ENCODE results near the gene DGKZ.

DGKZ gene

GRCh38 chr11:46307785-46308341 is 39.4 kb upstream of the DGKZ start:
- Histone ChIP-seq H3K36me3 (ENCODE audit: control insufficient read depth in 1 of 2, insufficient read depth in 2 of 2, low read length in 2 of 2) (peaks cover 0 to 6% of the 10 kb centered on the region in 2 donors), H3K4me3 (ENCODE audit: low read depth in 1 of 2, low read length in 2 of 2) (no peak overlapping the region), H3K4me1 (ENCODE audit: control insufficient read depth in 1 of 2, insufficient read depth in 2 of 2, low read length in 2 of 2) (peaks cover 0 to 5% of the 10 kb centered on the region in 2 donors), H3K27ac (ENCODE audit: low read length) (no peak overlapping the region), H3K9me3 (ENCODE audit: control insufficient read depth in 1 of 2, low read length in 2 of 2) (no peaks in the 10 kb centered on the region), H3K27me3 (ENCODE audit: low read depth, low read length) (no peaks in the 10 kb centered on the region)

DNA sequence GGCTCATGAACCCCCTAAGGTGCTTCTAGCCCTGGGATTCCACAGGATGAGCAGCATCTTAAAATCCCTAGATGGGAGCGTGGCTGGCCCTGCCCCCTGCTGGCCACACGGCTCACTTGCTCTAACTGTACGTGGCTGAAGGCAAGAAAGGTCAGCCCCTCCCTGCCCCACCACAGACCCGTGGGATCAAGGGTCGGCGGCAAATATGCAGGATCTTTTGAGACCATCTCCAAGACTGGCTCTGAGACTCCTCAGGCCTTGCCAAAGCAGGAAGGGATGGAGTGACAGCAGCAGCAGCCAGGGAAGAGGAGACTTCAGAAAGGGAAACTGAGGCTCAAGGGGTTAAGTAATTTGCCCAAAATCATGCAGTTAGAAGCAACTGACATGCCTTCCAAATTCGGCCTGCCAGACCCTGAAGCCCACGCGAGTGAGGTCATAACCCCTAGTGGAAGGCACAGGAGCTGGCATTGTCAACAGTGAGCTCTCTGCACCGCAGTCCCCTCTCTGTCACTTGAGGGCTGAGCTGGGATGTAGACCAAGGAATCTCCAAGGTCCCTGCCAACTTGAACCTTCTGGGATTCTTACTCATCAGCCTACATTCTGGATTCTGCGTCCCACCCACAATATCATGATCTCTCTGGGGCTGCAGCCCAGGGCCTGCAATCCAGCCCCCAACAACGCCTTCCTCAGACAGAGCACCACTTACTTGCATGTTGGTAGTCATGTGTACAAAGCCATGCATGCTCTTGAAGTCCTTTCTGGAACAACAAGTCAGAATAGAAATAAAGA is 38.4 kb upstream of the DGKZ start:
- H3K9me3 ChIP-seq (ENCODE audit: control insufficient read depth in 1 of 2, low read length in 2 of 2) = no peaks in the 10 kb centered on the region
- no peaks in the 10 kb centered on the region for H3K27me3 ChIP-seq (ENCODE audit: low read depth, low read length)
- H3K36me3 ChIP-seq (ENCODE audit: control insufficient read depth in 1 of 2, insufficient read depth in 2 of 2, low read length in 2 of 2) = peaks cover 0 to 6% of the 10 kb centered on the region in 2 donors
- no peak overlapping the region for H3K4me3 ChIP-seq (ENCODE audit: low read depth in 1 of 2, low read length in 2 of 2)
- no peak overlapping the region for H3K27ac ChIP-seq (ENCODE audit: low read length)
- peaks cover 0 to 5% of the 10 kb centered on the region in 2 donors for H3K4me1 ChIP-seq (ENCODE audit: control insufficient read depth in 1 of 2, insufficient read depth in 2 of 2, low read length in 2 of 2)

DNA sequence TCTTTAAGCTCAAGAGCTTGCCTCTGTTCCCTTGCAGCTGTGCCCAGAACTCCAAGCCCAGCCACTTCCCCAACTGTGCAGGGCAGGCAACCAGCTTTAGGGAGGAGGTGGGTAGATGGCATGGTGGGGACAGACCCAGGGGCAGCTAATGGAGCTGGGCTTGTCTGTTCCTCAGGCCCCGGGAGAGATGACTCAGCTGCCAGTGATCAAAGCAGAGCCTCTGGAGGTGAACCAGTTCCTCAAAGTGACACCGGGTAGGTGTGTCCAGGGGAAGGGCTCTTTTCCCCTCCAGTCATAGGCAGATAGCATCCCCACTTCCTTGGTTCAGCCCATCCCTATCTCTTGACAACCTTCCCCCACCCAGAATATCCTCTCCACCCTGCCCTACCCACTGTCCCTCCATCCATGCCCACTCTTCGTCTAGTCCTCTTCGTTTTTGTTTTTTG is 37.4 kb upstream of the DGKZ start:
- Histone ChIP-seq H3K4me1 (ENCODE audit: control insufficient read depth in 1 of 2, insufficient read depth in 2 of 2, low read length in 2 of 2) (peaks cover 0 to 5% of the 10 kb centered on the region in 2 donors), H3K36me3 (ENCODE audit: control insufficient read depth in 1 of 2, insufficient read depth in 2 of 2, low read length in 2 of 2) (peaks cover 0 to 6% of the 10 kb centered on the region in 2 donors), H3K27me3 (ENCODE audit: low read depth, low read length) (no peaks in the 10 kb centered on the region), H3K27ac (ENCODE audit: low read length) (no peak overlapping the region), H3K9me3 (ENCODE audit: control insufficient read depth in 1 of 2, low read length in 2 of 2) (no peaks in the 10 kb centered on the region), H3K4me3 (ENCODE audit: low read depth in 1 of 2, low read length in 2 of 2) (no peak overlapping the region)

GRCh38 chr11:46315033-46315738 is 32.1 kb upstream of the DGKZ start:
- Histone ChIP-seq H3K36me3 (ENCODE audit: control insufficient read depth in 1 of 2, insufficient read depth in 2 of 2, low read length in 2 of 2) (peaks cover 0 to 6% of the 10 kb centered on the region in 2 donors), H3K27me3 (ENCODE audit: low read depth, low read length) (no peaks in the 10 kb centered on the region), H3K4me3 (ENCODE audit: low read depth in 1 of 2, low read length in 2 of 2) (no peak overlapping the region), H3K4me1 (ENCODE audit: control insufficient read depth in 1 of 2, insufficient read depth in 2 of 2, low read length in 2 of 2) (no peaks in the 10 kb centered on the region), H3K27ac (ENCODE audit: low read length) (no peak overlapping the region), H3K9me3 (ENCODE audit: control insufficient read depth in 1 of 2, low read length in 2 of 2) (no peaks in the 10 kb centered on the region)

- Histone ChIP-seq H3K27me3 (ENCODE audit: low read depth, low read length) (no peaks in the 10 kb centered on the region), H3K36me3 (ENCODE audit: control insufficient read depth in 1 of 2, insufficient read depth in 2 of 2, low read length in 2 of 2) (peaks cover 0 to 6% of the 10 kb centered on the region in 2 donors), H3K27ac (ENCODE audit: low read length) (no peak overlapping the region), H3K4me1 (ENCODE audit: control insufficient read depth in 1 of 2, insufficient read depth in 2 of 2, low read length in 2 of 2) (no peaks in the 10 kb centered on the region), H3K9me3 (ENCODE audit: control insufficient read depth in 1 of 2, low read length in 2 of 2) (no peaks in the 10 kb centered on the region), H3K4me3 (ENCODE audit: low read depth in 1 of 2, low read length in 2 of 2) (no peak overlapping the region)
Measured at GRCh38 chr11:46315783-46316563, 31.3 kb upstream of the DGKZ start.

DNA sequence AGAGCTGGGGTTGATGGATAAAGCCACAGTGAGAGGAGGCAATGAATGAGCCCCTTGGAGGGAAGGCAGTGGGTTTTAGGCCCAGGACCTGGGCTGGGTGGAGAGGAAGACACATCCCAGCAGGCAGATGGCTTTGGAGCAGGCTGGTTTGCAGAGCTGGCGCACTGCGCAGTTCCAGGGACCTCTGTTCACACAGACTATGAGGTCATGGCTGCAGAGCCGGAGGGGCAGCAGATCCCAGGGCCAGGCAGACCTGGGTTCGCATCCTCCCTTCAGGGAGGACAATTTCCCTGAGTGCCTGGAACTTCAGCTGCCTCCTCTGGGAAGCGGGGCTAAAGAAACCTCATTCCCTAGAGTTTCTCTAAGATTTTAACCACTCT is 28.2 kb upstream of the DGKZ start:
- Histone ChIP-seq H3K36me3 (ENCODE audit: control insufficient read depth in 1 of 2, insufficient read depth in 2 of 2, low read length in 2 of 2) (no peaks in the 10 kb centered on the region), H3K9me3 (ENCODE audit: control insufficient read depth in 1 of 2, low read length in 2 of 2) (no peaks in the 10 kb centered on the region), H3K4me3 (ENCODE audit: low read depth in 1 of 2, low read length in 2 of 2) (no peak overlapping the region), H3K27ac (ENCODE audit: low read length) (no peak overlapping the region), H3K27me3 (ENCODE audit: low read depth, low read length) (no peaks in the 10 kb centered on the region), H3K4me1 (ENCODE audit: control insufficient read depth in 1 of 2, insufficient read depth in 2 of 2, low read length in 2 of 2) (no peaks in the 10 kb centered on the region)

DNA sequence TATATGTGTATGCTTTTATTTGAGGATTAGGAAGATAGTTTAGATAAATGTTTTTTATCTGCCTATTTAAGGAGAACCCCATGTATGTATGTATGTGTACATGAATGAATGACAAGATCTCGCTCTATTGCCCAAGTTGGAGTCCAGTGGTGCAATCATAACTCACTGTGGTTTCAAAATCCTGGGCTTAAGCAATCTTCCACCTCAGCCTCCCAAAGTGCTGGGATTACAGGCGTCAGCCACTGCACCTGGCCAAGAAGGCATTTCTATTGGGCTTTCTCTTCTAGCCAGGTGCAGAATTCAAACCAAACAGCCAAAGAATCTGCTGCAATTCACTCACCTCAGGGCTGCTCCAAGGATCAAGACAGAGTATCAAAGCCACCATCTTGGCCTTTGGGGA is 25.5 kb upstream of the DGKZ start:
- no peaks in the 10 kb centered on the region for H3K9me3 ChIP-seq (ENCODE audit: control insufficient read depth in 1 of 2, low read length in 2 of 2)
- no peak overlapping the region for H3K27ac ChIP-seq (ENCODE audit: low read length)
- no peaks in the 10 kb centered on the region for H3K36me3 ChIP-seq (ENCODE audit: control insufficient read depth in 1 of 2, insufficient read depth in 2 of 2, low read length in 2 of 2)
- no peaks in the 10 kb centered on the region for H3K27me3 ChIP-seq (ENCODE audit: low read depth, low read length)
- no peak overlapping the region for H3K4me3 ChIP-seq (ENCODE audit: low read depth in 1 of 2, low read length in 2 of 2)
- H3K4me1 ChIP-seq (ENCODE audit: control insufficient read depth in 1 of 2, insufficient read depth in 2 of 2, low read length in 2 of 2) = no peaks in the 10 kb centered on the region

- Histone ChIP-seq H3K9me3 (ENCODE audit: control insufficient read depth in 1 of 2, low read length in 2 of 2) (no peaks in the 10 kb centered on the region), H3K27me3 (ENCODE audit: low read depth, low read length) (no peaks in the 10 kb centered on the region), H3K27ac (ENCODE audit: low read length) (no peak overlapping the region), H3K4me3 (ENCODE audit: low read depth in 1 of 2, low read length in 2 of 2) (no peak overlapping the region), H3K4me1 (ENCODE audit: control insufficient read depth in 1 of 2, insufficient read depth in 2 of 2, low read length in 2 of 2) (no peaks in the 10 kb centered on the region), H3K36me3 (ENCODE audit: control insufficient read depth in 1 of 2, insufficient read depth in 2 of 2, low read length in 2 of 2) (no peaks in the 10 kb centered on the region)
Measured at GRCh38 chr11:46322759-46323158, 24.5 kb upstream of the DGKZ start.

DNA sequence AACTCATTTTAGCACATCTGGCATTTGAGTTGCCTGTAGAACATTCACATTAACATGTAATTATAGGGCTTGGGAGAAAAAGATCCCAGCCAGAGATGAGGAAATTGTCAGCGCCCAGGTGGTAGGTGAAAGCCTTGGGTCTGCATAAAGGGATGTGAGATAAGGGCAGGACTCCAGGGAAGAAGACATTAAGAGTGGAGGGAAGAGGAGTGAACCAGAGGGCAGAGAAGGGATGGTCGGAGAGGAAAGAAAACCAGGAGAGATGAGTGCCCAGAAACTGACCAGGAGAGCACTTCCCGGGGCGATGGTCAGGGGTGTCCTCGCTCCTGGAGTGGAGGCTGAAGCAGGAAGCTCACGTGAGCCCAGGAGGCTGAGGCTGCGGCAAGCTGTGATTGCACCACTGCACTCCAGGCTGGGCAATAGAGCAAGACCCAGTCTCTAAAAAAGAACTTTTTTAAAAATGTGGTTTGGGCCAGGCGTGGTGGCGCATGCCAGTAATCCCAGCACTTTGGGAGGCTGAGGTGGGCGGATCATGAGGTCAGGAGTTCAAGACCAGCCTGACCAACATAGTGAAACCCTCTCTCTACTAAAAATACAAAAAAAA is 20.3 kb upstream of the DGKZ start:
- H3K4me3 ChIP-seq (ENCODE audit: low read depth in 1 of 2, low read length in 2 of 2) = no peak overlapping the region
- peaks cover 17% of the 10 kb centered on the region for H3K27me3 ChIP-seq (ENCODE audit: low read depth, low read length)
- no peaks in the 10 kb centered on the region for H3K36me3 ChIP-seq (ENCODE audit: control insufficient read depth in 1 of 2, insufficient read depth in 2 of 2, low read length in 2 of 2)
- H3K9me3 ChIP-seq (ENCODE audit: control insufficient read depth in 1 of 2, low read length in 2 of 2) = no peaks in the 10 kb centered on the region
- H3K27ac ChIP-seq (ENCODE audit: low read length) = no peak overlapping the region
- peaks cover 0 to 4% of the 10 kb centered on the region in 2 donors for H3K4me1 ChIP-seq (ENCODE audit: control insufficient read depth in 1 of 2, insufficient read depth in 2 of 2, low read length in 2 of 2)

GRCh38 chr11:46327829-46328228 is 19.4 kb upstream of the DGKZ start:
- Histone ChIP-seq H3K27me3 (ENCODE audit: low read depth, low read length) (peaks cover 25% of the 10 kb centered on the region), H3K4me1 (ENCODE audit: control insufficient read depth in 1 of 2, insufficient read depth in 2 of 2, low read length in 2 of 2) (peaks cover 0 to 10% of the 10 kb centered on the region in 2 donors), H3K27ac (ENCODE audit: low read length) (no peak overlapping the region), H3K4me3 (ENCODE audit: low read depth in 1 of 2, low read length in 2 of 2) (no peak overlapping the region), H3K9me3 (ENCODE audit: control insufficient read depth in 1 of 2, low read length in 2 of 2) (no peaks in the 10 kb centered on the region), H3K36me3 (ENCODE audit: control insufficient read depth in 1 of 2, insufficient read depth in 2 of 2, low read length in 2 of 2) (no peaks in the 10 kb centered on the region)
